ENCODE measurements around the gene RBMX.

The RBMX gene

DNA sequence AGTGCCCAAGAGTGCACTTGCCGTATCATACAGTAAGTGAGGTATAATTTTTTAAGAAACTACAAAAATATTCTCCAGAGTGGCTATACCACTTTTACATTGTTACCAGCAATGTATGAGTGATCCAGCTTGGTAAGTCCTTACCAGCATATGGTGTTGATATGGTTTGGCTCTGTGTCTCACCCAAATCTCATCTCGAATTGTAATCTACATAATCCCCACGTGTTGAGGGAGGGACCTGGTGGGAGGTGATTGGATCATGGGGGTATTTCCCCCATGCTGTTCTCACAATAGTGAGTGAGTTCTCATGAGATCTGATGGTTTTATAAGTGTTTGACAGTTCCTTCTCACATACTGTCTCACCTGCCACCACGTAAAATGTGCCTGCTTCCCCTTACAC lies 44.8 kb downstream of the RBMX start:
- no peak for DNase-seq (ENCODE audit: low read depth)

DNA sequence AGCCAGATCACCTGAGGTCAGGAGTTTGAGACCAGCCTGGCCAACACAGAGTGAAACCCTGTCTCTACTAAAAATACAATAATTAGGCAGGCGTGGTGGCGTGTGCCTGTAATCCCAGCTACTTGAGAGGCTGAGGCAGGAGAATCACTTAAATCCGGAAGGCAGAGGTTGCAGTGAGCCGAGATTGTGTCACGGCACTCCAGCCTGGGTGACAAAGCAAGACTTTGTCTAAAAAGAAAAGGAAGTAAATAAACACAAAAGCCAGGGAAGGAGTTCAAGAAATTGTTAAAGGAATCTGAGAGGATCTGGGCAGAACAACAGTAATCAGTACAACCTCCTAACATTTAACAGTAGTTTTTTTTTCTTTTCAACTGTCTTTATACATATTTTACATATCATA lies 51.1 kb downstream of the RBMX start:
- DNase-seq (ENCODE audit: low read depth), result no peak

DNA sequence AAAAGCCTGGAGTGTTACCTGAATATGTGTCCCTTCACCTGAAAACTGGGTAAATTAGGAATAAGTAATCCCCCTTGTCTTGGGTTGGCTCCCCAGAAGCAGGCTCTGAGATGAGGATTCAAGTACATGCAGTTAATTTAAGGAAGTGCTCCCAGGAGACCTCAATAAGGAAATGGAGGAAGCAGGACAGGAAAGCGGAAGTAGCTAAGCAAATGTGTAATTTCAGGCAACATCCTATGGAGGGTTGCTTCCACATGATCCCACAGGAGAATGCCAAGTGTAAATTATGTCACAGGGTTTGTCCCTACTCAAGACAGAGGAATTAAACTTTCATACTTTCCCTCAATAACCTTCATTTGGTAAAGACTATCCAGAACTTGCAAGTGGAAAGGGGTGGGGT lies 51.7 kb downstream of the RBMX start:
- no peak for DNase-seq (ENCODE audit: low read depth)

GRCh38 chrX:136827026-136827425 lies 53.5 kb downstream of the RBMX start:
- no peak for DNase-seq (ENCODE audit: low read depth)

GRCh38 chrX:136825771-136826170 lies 54.8 kb downstream of the RBMX start:
- no peak for DNase-seq (ENCODE audit: low read depth)
